WTC11 (cell line): ENCODE measurements around the gene AMOTL1. TPM values are rescaled to one million over a fixed set of nuclear protein-coding genes. Genes with fewer than 3 reads are reported as not detected.

Experiments used
- ATAC-seq: fragments of 200-7000 bp; cut with Tn5 transposase; 2 replicates; pipeline ENCODE4 v1.10.0; 2021; ENCODE audit warnings: mild to moderate bottlenecking, moderate library complexity
- CTCF ChIA-PET: fragments of 300-600 bp; sonication (Branson Sonifier 250); formaldehyde crosslinking; loops from one replicate; lab custom pipeline; 2021; ENCODE audit warnings: antibody characterized with exemption; lab: Charles Lee
- POLR2A ChIA-PET: fragments of 350-600 bp; sonication (Branson Sonifier 250); formaldehyde crosslinking; loops from one replicate; lab custom pipeline; 2021; ENCODE audit warnings: antibody characterized with exemption; lab: Charles Lee
- DNase-seq: peaks from one replicate; pipeline ENCODE4 v3.0.0; 2021; ENCODE audit warnings: low spot score
- H3K27ac Mint-ChIP-seq: 2 replicates; pipeline ENCODE4 v1.8.0; 2021; ENCODE audit warnings: mixed read lengths
- H3K27me3 Mint-ChIP-seq: 2 replicates; pipeline ENCODE4 v1.8.0; 2021; ENCODE audit warnings: low read depth, mild to moderate bottlenecking, moderate library complexity, mixed read lengths
- H3K36me3 Mint-ChIP-seq: 2 replicates; pipeline ENCODE4 v1.8.0; 2021; ENCODE audit warnings: mixed read lengths
- H3K4me1 Mint-ChIP-seq: 2 replicates; pipeline ENCODE4 v1.8.0; 2022; ENCODE audit warnings: mixed read lengths
- H3K4me3 Mint-ChIP-seq: 2 replicates; pipeline ENCODE4 v1.8.0; 2021; ENCODE audit warnings: mild to moderate bottlenecking, moderate library complexity, mixed read lengths
- H3K9me3 Mint-ChIP-seq: 2 replicates; pipeline ENCODE4 v1.8.0; 2021; ENCODE audit warnings: mixed read lengths
- AR ChIP-seq: fragments of 250-450 bp; sonication (Bioruptor Pico); IDR thresholded peaks from 2 replicates; pipeline ENCODE4 v1.9.0; 2021; ENCODE audit warnings: mild to moderate bottlenecking
- ATF2 ChIP-seq: sonication (generic); formaldehyde crosslinking; IDR thresholded peaks from 2 replicates; pipeline ENCODE4 v1.8.1; 2022; ENCODE audit warnings: low read depth, missing genetic modification reagents, borderline replicate concordance
- E2F4 ChIP-seq: sonication (generic); formaldehyde crosslinking; IDR thresholded peaks from 2 replicates; pipeline ENCODE4 v1.8.1; 2022; ENCODE audit warnings: low read depth, mild to moderate bottlenecking, moderate library complexity, missing genetic modification reagents, borderline replicate concordance
- EMX1 ChIP-seq: fragments of 250-450 bp; sonication (Bioruptor Pico); IDR thresholded peaks from 2 replicates; pipeline ENCODE4 v1.8.0; 2021; ENCODE audit warnings: mild to moderate bottlenecking
- ETV6 ChIP-seq: sonication (generic); formaldehyde crosslinking; IDR thresholded peaks from 2 replicates; pipeline ENCODE4 v1.8.1; 2022; ENCODE audit warnings: mild to moderate bottlenecking, missing genetic modification reagents
- FOXJ3 ChIP-seq: sonication (generic); formaldehyde crosslinking; IDR thresholded peaks from 2 replicates; pipeline ENCODE4 v1.9.0; 2021; ENCODE audit warnings: missing genetic modification reagents, mild to moderate bottlenecking, borderline replicate concordance
- FOXP1 ChIP-seq: sonication (generic); formaldehyde crosslinking; IDR thresholded peaks from 2 replicates; pipeline ENCODE4 v1.8.0; 2022; ENCODE audit warnings: missing genetic modification reagents, mild to moderate bottlenecking, moderate library complexity, borderline replicate concordance
- IRF1 ChIP-seq: sonication (generic); formaldehyde crosslinking; IDR thresholded peaks from 2 replicates; pipeline ENCODE4 v1.8.0; 2023; ENCODE audit warnings: missing genetic modification reagents
- NR3C1 ChIP-seq: sonication (generic); formaldehyde crosslinking; conservative IDR thresholded peaks from 2 replicates; pipeline ENCODE4 v1.8.1; 2023; ENCODE audit warnings: low read depth, mild to moderate bottlenecking, missing genetic modification reagents
- RELA ChIP-seq: sonication (generic); formaldehyde crosslinking; IDR thresholded peaks from 2 replicates; pipeline ENCODE4 v1.8.1; 2022; ENCODE audit warnings: missing genetic modification reagents, mild to moderate bottlenecking, borderline replicate concordance
- TP53 ChIP-seq: sonication (generic); formaldehyde crosslinking; IDR thresholded peaks from 2 replicates; pipeline ENCODE4 v1.8.1; 2023; ENCODE audit warnings: mild to moderate bottlenecking, missing genetic modification reagents
- ZBTB43 ChIP-seq: sonication (generic); formaldehyde crosslinking; IDR thresholded peaks from 2 replicates; pipeline ENCODE4 v1.8.1; 2023; ENCODE audit warnings: mild to moderate bottlenecking, missing genetic modification reagents
- ZNF232 ChIP-seq: sonication (generic); formaldehyde crosslinking; IDR thresholded peaks from 2 replicates; pipeline ENCODE4 v1.8.0; 2022; ENCODE audit warnings: mild to moderate bottlenecking, missing genetic modification reagents
- ZNF425 ChIP-seq: fragments of 250-450 bp; sonication (Bioruptor Pico); conservative IDR thresholded peaks from 2 replicates; pipeline ENCODE4 v1.9.0; 2021; ENCODE audit warnings: mild to moderate bottlenecking
- total RNA-seq: library from RNA; stranded (reverse); gene quantifications from 3 replicates; pipeline ENCODE4 v1.2.3, GENCODE V29; 2021
- TF ChIP-seq, protein P1 (sequence below): sonication (generic); formaldehyde crosslinking; IDR thresholded peaks from 2 replicates; pipeline ENCODE4 v1.8.0; 2022; ENCODE audit warnings: mild to moderate bottlenecking, missing genetic modification reagents

Gene AMOTL1
- total RNA-seq, 1 experiment from 2014 or later: 39.8 TPM

DNA sequence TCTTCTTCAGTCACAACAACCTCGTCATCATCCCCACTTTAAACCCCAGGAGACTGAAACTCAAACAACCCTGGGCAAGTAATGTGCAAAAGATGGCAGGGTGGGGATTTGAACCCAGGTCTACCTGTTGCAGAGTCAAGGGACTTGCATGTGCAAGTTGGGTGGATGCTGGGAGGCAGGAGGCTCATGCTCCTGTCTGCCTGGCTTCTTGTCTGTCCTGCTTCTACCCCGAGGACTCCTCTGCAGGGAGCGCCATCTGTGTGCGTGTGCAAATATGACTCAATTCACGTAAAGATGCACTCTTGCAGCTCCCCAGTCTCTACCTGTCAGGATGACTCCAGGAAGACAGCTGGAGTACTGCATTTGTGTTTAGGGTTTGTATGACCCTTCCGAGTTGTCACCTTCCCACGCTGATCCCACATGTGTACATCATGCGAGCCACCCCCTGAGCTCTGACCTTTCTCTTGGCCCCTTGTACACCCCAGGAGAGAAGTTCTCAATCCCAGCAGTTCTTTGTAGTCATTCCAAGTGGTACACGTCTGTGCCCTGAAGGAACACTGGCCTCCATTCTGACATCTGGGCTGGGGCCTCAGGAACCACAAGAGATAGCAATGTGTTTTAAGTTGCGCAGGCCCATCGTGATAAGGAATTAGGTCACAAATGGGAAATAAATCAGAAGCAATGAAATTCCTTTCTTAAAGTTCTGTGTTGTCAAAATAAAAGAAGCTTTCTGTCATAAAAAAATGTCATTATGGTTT is 109.5 kb downstream of the AMOTL1 start:
- ChIA-PET CTCF (no interaction called here), POLR2A (no interaction called here)
- H3K4me1 Mint-ChIP-seq: peaks cover 4% of the 10 kb centered on the region; the same call in 1 of the 2 replicates
- ATAC-seq (no peak), DNase-seq (no peak)
- no peaks in the 10 kb centered on the region for H3K27me3 Mint-ChIP-seq
- H3K36me3 Mint-ChIP-seq: peaks cover 24% of the 10 kb centered on the region
- H3K9me3 Mint-ChIP-seq: no peaks in the 10 kb centered on the region
- TF ChIP-seq TP53 (CRISPR knock-in tag): no peak
- no peak for TF ChIP-seq ATF2 (CRISPR knock-in tag)
- no peak for TF ChIP-seq FOXJ3 (CRISPR knock-in tag)
- TF ChIP-seq IRF1 (CRISPR knock-in tag): no peak
- TF ChIP-seq ZNF425 (CRISPR knock-in tag): no peak
- TF ChIP-seq, protein P1, sequence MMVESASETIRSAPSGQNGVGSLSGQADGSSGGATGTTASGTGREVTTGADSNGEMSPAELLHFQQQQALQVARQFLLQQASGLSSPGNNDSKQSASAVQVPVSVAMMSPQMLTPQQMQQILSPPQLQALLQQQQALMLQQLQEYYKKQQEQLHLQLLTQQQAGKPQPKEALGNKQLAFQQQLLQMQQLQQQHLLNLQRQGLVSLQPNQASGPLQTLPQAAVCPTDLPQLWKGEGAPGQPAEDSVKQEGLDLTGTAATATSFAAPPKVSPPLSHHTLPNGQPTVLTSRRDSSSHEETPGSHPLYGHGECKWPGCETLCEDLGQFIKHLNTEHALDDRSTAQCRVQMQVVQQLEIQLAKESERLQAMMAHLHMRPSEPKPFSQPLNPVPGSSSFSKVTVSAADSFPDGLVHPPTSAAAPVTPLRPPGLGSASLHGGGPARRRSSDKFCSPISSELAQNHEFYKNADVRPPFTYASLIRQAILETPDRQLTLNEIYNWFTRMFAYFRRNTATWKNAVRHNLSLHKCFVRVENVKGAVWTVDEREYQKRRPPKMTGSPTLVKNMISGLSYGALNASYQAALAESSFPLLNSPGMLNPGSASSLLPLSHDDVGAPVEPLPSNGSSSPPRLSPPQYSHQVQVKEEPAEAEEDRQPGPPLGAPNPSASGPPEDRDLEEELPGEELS (CRISPR knock-in tag): no peak
- TF ChIP-seq ZNF232: no peak
- TF ChIP-seq ZBTB43 (CRISPR knock-in tag): no peak
- TF ChIP-seq RELA (CRISPR knock-in tag): no peak
- no peak for TF ChIP-seq NR3C1
- TF ChIP-seq FOXP1 (CRISPR knock-in tag): no peak
- TF ChIP-seq EMX1 (CRISPR knock-in tag): no peak
- no peak for TF ChIP-seq AR (CRISPR knock-in tag)
- TF ChIP-seq E2F4: no peak
- TF ChIP-seq ETV6 (CRISPR knock-in tag): no peak
- TF ChIP-seq, all 79 proteins: peak for 0
- Mint-ChIP-seq H3K27ac (no peak overlapping the region), H3K4me3 (no peak overlapping the region)
